Measurements from ENCODE around the gene SCO2. TPM values are rescaled to one million over a fixed set of nuclear protein-coding genes. Genes with fewer than 3 reads are reported as not detected.
A peak's percentile ranks its signal among the peaks of the same experiment; 100 is the strongest.

The SCO2 gene
- total RNA-seq, 1 experiment from 2014 or later, result 6.3 TPM

- H3K27ac ChIP-seq, result no peak overlapping the region
- DNase-seq (ENCODE audit: low read depth in 1 of 2, low spot score in 2 of 2), result no peak
- peaks cover 30% of the 10 kb centered on the region for H3K27me3 ChIP-seq (replicated peaks)
- no peaks in the 10 kb centered on the region for H3K36me3 ChIP-seq
- H3K9me3 ChIP-seq (replicated peaks), result peaks cover 18% of the 10 kb centered on the region
- peaks cover 36% of the 10 kb centered on the region for H3K4me1 ChIP-seq (replicated peaks)
- peak overlapping the region; percentile 41 for H3K4me3 ChIP-seq
These were observed 6.2 kb upstream of the SCO2 start for GRCh38 chr22:50531546-50531961.

GRCh38 chr22:50530877-50531545, 5.6 kb upstream of the SCO2 start:
- Histone ChIP-seq H3K36me3 (0 out of 2 replicates have a peak, but pooled peaks cover 2% of the 10 kb centered on the region), H3K27ac (no peak overlapping the region), H3K9me3 (replicated peaks) (peaks cover 18% of the 10 kb centered on the region), H3K4me3 (peak overlapping the region; percentile 41), H3K4me1 (replicated peaks) (peaks cover 42% of the 10 kb centered on the region), H3K27me3 (replicated peaks) (peaks cover 30% of the 10 kb centered on the region)
- peak; percentile 36 to 74 for DNase-seq (ENCODE audit: low read depth in 1 of 2, low spot score in 2 of 2)

GRCh38 chr22:50530580-50530876, 5.1 kb upstream of the SCO2 start:
- H3K9me3 ChIP-seq (replicated peaks), result peaks cover 18% of the 10 kb centered on the region
- H3K4me3 ChIP-seq, result peak overlapping the region; percentile 41
- DNase-seq (ENCODE audit: low read depth in 1 of 2, low spot score in 2 of 2), result peak in 1 of 2 experiments; percentile 28
- H3K27me3 ChIP-seq (replicated peaks), result peaks cover 30% of the 10 kb centered on the region
- peaks cover 42% of the 10 kb centered on the region for H3K4me1 ChIP-seq (replicated peaks)
- H3K36me3 ChIP-seq, result 0 out of 2 replicates have a peak, but pooled peaks cover 3% of the 10 kb centered on the region
- no peak overlapping the region for H3K27ac ChIP-seq

- peak in 1 of 2 experiments; percentile 65 for DNase-seq (ENCODE audit: low read depth in 1 of 2, low spot score in 2 of 2)
- H3K27ac ChIP-seq, result no peak within 1 kb of the TSS
- H3K4me1 ChIP-seq (replicated peaks), result peaks cover 45% of the 10 kb centered on the region
- H3K36me3 ChIP-seq, result peaks cover 6% of the 10 kb centered on the region; the same call in 1 of the 2 replicates
- peak within 1 kb of the TSS; percentile 41 for H3K4me3 ChIP-seq
- H3K9me3 ChIP-seq (replicated peaks), result peaks cover 18% of the 10 kb centered on the region
- peaks cover 30% of the 10 kb centered on the region for H3K27me3 ChIP-seq (replicated peaks)
These were observed 4.6 kb upstream of the SCO2 start, which contains the start of gene TYMP for GRCh38 chr22:50529897-50530579. TSS of gene TYMP (minus strand) at chr22:50530012. CDS start at chr22:50529709, 303 bp downstream.

GRCh38 chr22:50529416-50529896, 4.1 kb upstream of the SCO2 start:
- Histone ChIP-seq H3K36me3 (peaks cover 12% of the 10 kb centered on the region), H3K27ac (no peak overlapping the region), H3K4me1 (replicated peaks) (peaks cover 50% of the 10 kb centered on the region), H3K4me3 (peak overlapping the region; percentile 41), H3K27me3 (replicated peaks) (peaks cover 30% of the 10 kb centered on the region), H3K9me3 (replicated peaks) (peaks cover 18% of the 10 kb centered on the region)
- DNase-seq (ENCODE audit: low read depth in 1 of 2, low spot score in 2 of 2), result no peak

GRCh38 chr22:50528682-50529415, 3.5 kb upstream of the SCO2 start:
- peaks cover 54% of the 10 kb centered on the region for H3K4me1 ChIP-seq (replicated peaks)
- peaks cover 18% of the 10 kb centered on the region for H3K36me3 ChIP-seq
- H3K4me3 ChIP-seq, result no peak overlapping the region
- H3K27ac ChIP-seq, result no peak overlapping the region
- DNase-seq (ENCODE audit: low read depth in 1 of 2, low spot score in 2 of 2), result no peak
- H3K9me3 ChIP-seq (replicated peaks), result peaks cover 18% of the 10 kb centered on the region
- H3K27me3 ChIP-seq (replicated peaks), result peaks cover 30% of the 10 kb centered on the region

GRCh38 chr22:50527921-50528681, 2.7 kb upstream of the SCO2 start:
- DNase-seq (ENCODE audit: low read depth in 1 of 2, low spot score in 2 of 2), result no peak
- Histone ChIP-seq H3K36me3 (peaks cover 25% of the 10 kb centered on the region), H3K27me3 (replicated peaks) (peaks cover 30% of the 10 kb centered on the region), H3K27ac (no peak overlapping the region), H3K4me3 (no peak overlapping the region), H3K4me1 (replicated peaks) (peaks cover 54% of the 10 kb centered on the region), H3K9me3 (replicated peaks) (peaks cover 18% of the 10 kb centered on the region)

- peaks cover 18% of the 10 kb centered on the region for H3K9me3 ChIP-seq (replicated peaks)
- no peak for DNase-seq (ENCODE audit: low read depth in 1 of 2, low spot score in 2 of 2)
- H3K27ac ChIP-seq, result peak overlapping the region; percentile 63; the same call in 1 of the 2 replicates
These were observed 1.7 kb upstream of the SCO2 start for GRCh38 chr22:50526834-50527801.

GRCh38 chr22:50526108-50526833, 873 bp upstream of the SCO2 start:
- Histone ChIP-seq H3K27ac (peak overlapping the region; percentile 63), H3K4me1 (replicated peaks) (peaks cover 43% of the 10 kb centered on the region), H3K27me3 (replicated peaks) (peaks cover 17% of the 10 kb centered on the region), H3K9me3 (replicated peaks) (peaks cover 18% of the 10 kb centered on the region), H3K4me3 (peak overlapping the region; percentile 53), H3K36me3 (peaks cover 42% of the 10 kb centered on the region)
- peak; percentile 88 to 90 for DNase-seq (ENCODE audit: low read depth in 1 of 2, low spot score in 2 of 2)

More at GRCh38 chr22:50526834-50527801, 1.7 kb upstream of the SCO2 start:
- Histone ChIP-seq H3K4me1 (replicated peaks) (peaks cover 52% of the 10 kb centered on the region), H3K27me3 (replicated peaks) (peaks cover 26% of the 10 kb centered on the region), H3K36me3 (peaks cover 34% of the 10 kb centered on the region), H3K4me3 (peak overlapping the region; percentile 53)

GRCh38 chr22:50525858-50526107, 385 bp upstream of the SCO2 start:
- H3K4me1 ChIP-seq (replicated peaks), result peaks cover 39% of the 10 kb centered on the region
- peaks cover 12% of the 10 kb centered on the region for H3K27me3 ChIP-seq (replicated peaks)
- peaks cover 14% of the 10 kb centered on the region for H3K9me3 ChIP-seq (replicated peaks)
- H3K4me3 ChIP-seq, result peak overlapping the region; percentile 53
- H3K27ac ChIP-seq, result peak overlapping the region; percentile 63
- H3K36me3 ChIP-seq, result peaks cover 45% of the 10 kb centered on the region
- DNase-seq (ENCODE audit: low read depth in 1 of 2, low spot score in 2 of 2), result no peak

GRCh38 chr22:50524676-50525103, 708 bp downstream of the SCO2 start:
- Histone ChIP-seq H3K27ac (peak overlapping the region; percentile 26), H3K9me3 (replicated peaks) (peaks cover 5% of the 10 kb centered on the region), H3K36me3 (peaks cover 51% of the 10 kb centered on the region), H3K4me1 (replicated peaks) (peaks cover 28% of the 10 kb centered on the region), H3K27me3 (replicated peaks) (peaks cover 1% of the 10 kb centered on the region), H3K4me3 (peak overlapping the region; percentile 53)
- DNase-seq (ENCODE audit: low read depth in 1 of 2, low spot score in 2 of 2), result no peak
